Neuron (in vitro differentiated cells): Measurements from ENCODE around the gene APBB1.
"Not testable (repeated sequence)": the region's sequence is repeated elsewhere in the genome, so short reads cannot be mapped to it uniquely, and the experiment has no call there.

Experiments used
- H2AFZ ChIP-seq: one replicate; pipeline ENCODE4 v1.6.1; 2013; ENCODE audit warnings: low read depth, mild to moderate bottlenecking, inconsistent platforms, low read length, moderate library complexity
- H3K27me3 ChIP-seq: one replicate; pipeline ENCODE4 v1.6.1; 2013; ENCODE audit warnings: low read length; ENCODE audit not compliant: insufficient read depth
- H3K36me3 ChIP-seq: one replicate; pipeline ENCODE4 v1.6.1; 2013; ENCODE audit warnings: low read length; ENCODE audit not compliant: insufficient read depth
- H3K4me1 ChIP-seq: one replicate; pipeline ENCODE4 v1.6.1; 2013; ENCODE audit warnings: low read length; ENCODE audit not compliant: insufficient read depth
- H3K4me3 ChIP-seq: 2 replicates; pipeline ENCODE4 v1.5.1; 2013; ENCODE audit warnings: mild to moderate bottlenecking, low read length, moderate library complexity
- H3K9me3 ChIP-seq: one replicate; pipeline ENCODE4 v1.6.1; 2013; ENCODE audit warnings: low read length

Gene APBB1

DNA sequence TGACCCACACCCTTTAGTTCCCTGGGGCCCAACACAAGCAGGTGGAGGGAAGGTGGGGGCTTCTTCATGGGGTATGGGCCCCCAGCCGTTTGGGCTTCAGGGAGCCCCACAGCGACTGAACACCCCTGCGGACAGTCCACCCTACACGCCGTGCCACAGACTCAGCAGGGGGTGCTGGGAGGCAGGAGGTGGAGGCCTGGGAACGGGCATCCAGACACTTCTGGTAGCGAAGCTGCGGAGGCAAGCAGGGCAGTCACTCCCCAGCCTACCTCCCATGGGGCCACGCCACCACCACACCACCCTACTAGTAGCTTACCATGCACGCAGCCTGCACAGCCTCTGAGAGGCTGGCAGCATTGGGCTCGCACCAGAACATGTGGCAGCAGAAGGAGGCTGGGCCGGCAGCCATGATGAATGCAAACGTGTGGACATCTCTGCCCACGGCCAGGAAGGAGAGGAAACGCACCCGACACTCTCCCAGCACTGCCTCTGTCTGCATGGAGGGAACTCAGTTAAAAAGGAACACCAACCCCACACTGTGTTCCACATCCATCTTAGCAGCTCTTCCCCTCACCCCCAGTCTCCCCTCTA is 23.3 kb downstream of the APBB1 start:
- Histone ChIP-seq H3K4me1 (peaks cover 33% of the 10 kb centered on the region), H2AFZ (no peak overlapping the region), H3K4me3 (no peak overlapping the region), H3K36me3 (peaks cover 17% of the 10 kb centered on the region), H3K9me3 (no peaks in the 10 kb centered on the region), H3K27me3 (no peaks in the 10 kb centered on the region)

DNA sequence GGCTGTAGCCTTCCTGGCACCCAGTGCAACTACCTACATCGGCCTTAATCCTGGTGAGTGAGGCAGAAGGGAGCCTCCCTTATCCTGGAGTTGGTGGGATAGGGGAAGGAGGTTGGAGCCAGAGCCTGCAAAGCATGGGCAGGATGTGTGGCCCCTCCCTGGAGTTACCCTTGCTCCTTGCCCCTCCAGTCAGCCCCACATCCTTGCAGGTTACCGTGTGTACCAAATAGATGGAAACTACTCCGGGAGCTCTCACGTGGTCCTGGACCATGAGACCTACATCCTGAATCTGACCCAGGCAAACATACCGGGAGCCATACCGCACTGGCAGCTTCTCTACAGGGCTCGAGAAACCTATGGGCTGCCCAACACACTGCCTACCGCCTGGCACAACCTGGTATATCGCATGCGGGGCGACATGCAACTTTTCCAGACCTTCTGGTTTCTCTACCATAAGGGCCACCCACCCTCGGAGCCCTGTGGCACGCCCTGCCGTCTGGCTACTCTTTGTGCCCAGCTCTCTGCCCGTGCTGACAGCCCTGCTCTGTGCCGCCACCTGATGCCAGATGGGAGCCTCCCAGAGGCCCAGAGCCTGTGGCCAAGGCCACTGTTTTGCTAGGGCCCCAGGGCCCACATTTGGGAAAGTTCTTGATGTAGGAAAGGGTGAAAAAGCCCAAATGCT is 24.8 kb downstream of the APBB1 start:
- Histone ChIP-seq H3K4me3 (no peak overlapping the region), H2AFZ (no peak overlapping the region), H3K27me3 (no peaks in the 10 kb centered on the region), H3K4me1 (peaks cover 37% of the 10 kb centered on the region), H3K9me3 (no peaks in the 10 kb centered on the region), H3K36me3 (peaks cover 15% of the 10 kb centered on the region)

DNA sequence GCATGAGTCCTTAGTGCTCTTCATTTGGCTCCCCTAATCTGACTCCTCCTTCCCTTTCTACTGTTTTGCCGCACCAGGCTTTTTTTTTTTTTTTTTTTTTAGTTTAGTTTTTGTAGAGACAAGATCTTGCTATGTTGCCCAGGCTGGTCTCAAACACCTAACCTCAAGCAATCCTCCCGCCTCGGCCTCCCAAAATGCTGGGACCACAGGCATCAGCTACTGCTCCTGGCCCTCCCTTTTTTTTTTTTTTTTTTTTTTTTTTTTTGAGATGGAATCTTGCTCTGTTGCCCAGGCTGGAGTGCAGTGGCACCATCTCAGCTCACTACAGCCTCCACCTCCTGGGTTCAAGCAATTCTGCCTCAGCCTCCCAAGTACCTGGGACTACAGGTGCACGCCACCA is 26.6 kb downstream of the APBB1 start:
- not testable (repeated sequence) for H3K4me3 ChIP-seq, H3K9me3 ChIP-seq, H3K27me3 ChIP-seq, H2AFZ ChIP-seq
- Histone ChIP-seq H3K4me1 (peaks cover 27% of the 10 kb centered on the region), H3K36me3 (peaks cover 15% of the 10 kb centered on the region)

DNA sequence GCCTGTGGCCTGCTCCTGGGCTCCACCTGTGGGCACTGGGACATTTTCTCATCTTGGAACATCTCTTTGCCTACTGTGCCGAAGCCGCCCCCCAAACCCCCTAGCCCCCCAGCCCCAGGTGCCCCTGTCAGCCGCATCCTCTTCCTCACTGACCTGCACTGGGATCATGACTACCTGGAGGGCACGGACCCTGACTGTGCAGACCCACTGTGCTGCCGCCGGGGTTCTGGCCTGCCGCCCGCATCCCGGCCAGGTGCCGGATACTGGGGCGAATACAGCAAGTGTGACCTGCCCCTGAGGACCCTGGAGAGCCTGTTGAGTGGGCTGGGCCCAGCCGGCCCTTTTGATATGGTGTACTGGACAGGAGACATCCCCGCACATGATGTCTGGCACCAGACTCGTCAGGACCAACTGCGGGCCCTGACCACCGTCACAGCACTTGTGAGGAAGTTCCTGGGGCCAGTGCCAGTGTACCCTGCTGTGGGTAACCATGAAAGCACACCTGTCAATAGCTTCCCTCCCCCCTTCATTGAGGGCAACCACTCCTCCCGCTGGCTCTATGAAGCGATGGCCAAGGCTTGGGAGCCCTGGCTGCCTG is 27.3 kb downstream of the APBB1 start:
- no peak overlapping the region for H2AFZ ChIP-seq
- no peaks in the 10 kb centered on the region for H3K9me3 ChIP-seq
- peak overlapping the region; percentile 67 for H3K4me3 ChIP-seq
- peaks cover 15% of the 10 kb centered on the region for H3K36me3 ChIP-seq
- H3K27me3 ChIP-seq = no peaks in the 10 kb centered on the region
- peaks cover 23% of the 10 kb centered on the region for H3K4me1 ChIP-seq

DNA sequence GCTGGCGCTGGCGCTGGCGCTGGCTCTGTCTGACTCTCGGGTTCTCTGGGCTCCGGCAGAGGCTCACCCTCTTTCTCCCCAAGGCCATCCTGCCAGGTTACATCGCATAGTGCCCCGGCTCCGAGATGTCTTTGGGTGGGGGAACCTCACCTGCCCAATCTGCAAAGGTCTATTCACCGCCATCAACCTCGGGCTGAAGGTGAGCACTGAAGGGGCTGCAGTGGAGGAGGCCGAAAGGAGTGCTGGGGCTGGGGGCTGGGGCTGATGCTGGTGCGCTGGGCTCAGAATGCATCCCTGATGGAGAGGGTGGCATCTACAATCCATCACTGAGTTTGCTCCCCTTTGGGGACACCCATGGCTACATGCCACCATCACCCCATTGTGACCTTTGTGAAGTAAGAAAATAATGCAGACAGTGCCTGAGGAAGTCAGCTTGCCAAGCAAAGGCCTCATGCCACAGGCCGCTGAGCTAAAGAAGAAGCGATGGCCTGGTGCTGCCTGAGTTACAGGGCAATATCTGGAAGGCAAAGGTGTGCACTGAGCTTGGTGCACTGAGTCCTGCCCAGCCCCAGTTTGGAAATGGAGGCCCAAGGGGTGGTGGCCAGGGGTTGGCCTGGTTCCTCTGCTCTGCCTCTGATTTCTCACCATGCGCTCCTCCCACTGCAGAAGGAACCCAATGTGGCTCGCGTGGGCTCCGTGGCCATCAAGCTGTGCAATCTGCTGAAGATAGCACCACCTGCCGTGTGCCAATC is 28.0 kb downstream of the APBB1 start:
- Histone ChIP-seq H3K9me3 (no peaks in the 10 kb centered on the region), H2AFZ (peak overlapping the region; percentile 42)

DNA sequence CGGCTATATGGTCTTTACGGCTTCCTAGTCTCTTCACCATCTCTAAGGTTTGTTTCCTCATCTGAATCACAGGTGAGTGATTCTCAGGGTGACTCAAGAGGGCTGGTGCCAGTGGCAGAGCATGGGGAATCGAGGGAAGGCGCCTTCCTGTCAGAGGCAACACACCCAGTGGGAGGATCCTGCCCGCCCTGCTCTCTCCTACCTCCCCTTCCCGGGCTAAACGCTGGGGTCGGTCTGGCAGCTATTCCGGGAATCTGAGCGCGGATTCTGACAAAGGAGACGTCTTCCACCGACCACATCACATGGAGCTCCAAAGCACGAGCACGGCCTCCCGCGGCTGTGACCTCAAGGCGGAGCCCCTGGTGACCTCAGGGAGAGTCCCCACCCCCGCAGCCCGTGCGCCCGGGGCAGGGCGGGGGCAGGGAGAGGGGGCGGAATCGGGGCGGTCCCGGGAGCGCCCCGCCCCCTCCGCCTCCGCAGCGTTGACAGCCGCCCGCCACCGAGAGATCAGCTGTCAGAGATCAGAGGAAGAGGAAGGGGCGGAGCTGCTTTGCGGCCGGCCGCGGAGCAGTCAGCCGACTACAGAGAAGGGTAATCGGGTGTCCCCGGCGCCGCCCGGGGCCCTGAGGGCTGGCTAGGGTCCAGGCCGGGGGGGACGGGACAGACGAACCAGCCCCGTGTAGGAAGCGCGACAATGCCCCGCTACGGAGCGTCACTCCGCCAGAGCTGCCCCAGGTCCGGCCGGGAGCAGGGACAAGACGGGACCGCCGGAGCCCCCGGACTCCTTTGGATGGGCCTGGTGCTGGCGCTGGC is 28.8 kb downstream of the APBB1 start, which contains the start of gene SMPD1:
Gene SMPD1 (plus strand): TSS at position 570 of the 813 bp plus-strand sequence. CDS start 125 bp downstream, at position 695.
- peak within 1 kb of the TSS; percentile 67 for H3K4me3 ChIP-seq
- H3K9me3 ChIP-seq = no peaks in the 10 kb centered on the region
- peaks cover 8% of the 10 kb centered on the region for H3K36me3 ChIP-seq
- H3K4me1 ChIP-seq = peaks cover 23% of the 10 kb centered on the region
- no peaks in the 10 kb centered on the region for H3K27me3 ChIP-seq
- peak within 1 kb of the TSS; percentile 77 for H2AFZ ChIP-seq

More for the DNA sequence above, 28.0 kb downstream of the APBB1 start:
- no peaks in the 10 kb centered on the region for H3K27me3 ChIP-seq
- peaks cover 15% of the 10 kb centered on the region for H3K36me3 ChIP-seq
- peak overlapping the region; percentile 67 for H3K4me3 ChIP-seq
- peaks cover 23% of the 10 kb centered on the region for H3K4me1 ChIP-seq

DNA sequence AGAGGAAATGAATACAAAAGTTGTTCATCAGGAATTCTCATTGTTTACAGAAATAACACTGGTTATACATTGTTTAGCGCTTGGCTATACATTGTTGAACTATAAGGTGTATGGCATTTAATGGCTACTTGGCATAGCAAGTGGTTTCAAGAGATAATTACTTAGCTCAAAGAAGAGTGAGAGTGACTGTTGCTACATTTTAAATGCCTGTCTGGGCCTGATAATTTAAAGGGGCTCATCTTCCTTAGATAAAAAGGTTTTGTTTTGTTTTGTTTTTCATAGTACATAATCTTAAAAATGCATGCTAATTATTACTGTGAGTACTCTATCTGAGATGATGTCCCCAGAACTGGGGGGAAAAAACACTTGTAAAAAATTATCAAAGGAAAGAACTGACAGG is 30.1 kb downstream of the APBB1 start:
- H3K4me1 ChIP-seq = peaks cover 23% of the 10 kb centered on the region
- H3K36me3 ChIP-seq = peaks cover 2% of the 10 kb centered on the region
- H3K9me3 ChIP-seq = no peaks in the 10 kb centered on the region
- H2AFZ ChIP-seq = peak overlapping the region; percentile 77
- H3K4me3 ChIP-seq = no peak overlapping the region
- no peaks in the 10 kb centered on the region for H3K27me3 ChIP-seq

DNA sequence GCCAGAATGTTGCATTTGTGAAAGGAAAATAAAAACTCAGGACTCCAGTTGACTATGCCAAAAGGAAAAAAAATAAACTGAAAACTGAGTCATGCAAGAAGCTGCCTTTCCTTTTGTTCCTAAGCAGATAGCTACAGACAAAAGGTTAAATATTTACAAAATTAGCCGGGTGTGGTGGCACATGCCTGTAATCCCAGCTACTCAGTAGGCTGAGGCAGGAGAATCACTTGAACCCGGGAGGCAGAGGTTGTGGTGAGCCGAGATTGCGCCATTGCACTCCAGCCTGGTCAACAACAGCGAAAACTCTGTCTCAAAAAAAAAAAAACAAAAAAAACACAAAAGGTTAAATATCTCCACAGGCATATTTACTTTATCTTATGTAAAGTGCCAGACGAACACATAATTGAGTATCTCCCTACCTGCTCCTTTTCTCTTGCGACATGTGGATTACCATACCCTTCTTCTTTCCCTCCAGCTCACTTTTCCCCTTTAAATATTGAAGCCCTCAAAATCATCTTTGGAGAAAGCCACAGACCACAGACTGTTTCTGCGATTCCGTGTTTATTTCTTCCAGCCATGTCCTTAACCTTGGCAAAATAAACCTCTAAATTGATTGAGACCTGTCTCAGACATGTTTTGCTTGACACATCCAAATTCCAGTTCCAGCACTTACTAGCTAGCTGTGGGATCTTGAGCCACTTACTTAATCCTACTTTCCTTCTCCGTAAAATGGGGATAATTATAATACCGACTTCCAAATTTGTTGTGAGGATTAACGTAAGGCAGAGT is 30.9 kb downstream of the APBB1 start:
- H3K4me1 ChIP-seq = peaks cover 23% of the 10 kb centered on the region
- no peak overlapping the region for H3K4me3 ChIP-seq
- H3K9me3 ChIP-seq = no peaks in the 10 kb centered on the region
- H3K27me3 ChIP-seq = no peaks in the 10 kb centered on the region
- H3K36me3 ChIP-seq = no peaks in the 10 kb centered on the region
- H2AFZ ChIP-seq = no peak overlapping the region

DNA sequence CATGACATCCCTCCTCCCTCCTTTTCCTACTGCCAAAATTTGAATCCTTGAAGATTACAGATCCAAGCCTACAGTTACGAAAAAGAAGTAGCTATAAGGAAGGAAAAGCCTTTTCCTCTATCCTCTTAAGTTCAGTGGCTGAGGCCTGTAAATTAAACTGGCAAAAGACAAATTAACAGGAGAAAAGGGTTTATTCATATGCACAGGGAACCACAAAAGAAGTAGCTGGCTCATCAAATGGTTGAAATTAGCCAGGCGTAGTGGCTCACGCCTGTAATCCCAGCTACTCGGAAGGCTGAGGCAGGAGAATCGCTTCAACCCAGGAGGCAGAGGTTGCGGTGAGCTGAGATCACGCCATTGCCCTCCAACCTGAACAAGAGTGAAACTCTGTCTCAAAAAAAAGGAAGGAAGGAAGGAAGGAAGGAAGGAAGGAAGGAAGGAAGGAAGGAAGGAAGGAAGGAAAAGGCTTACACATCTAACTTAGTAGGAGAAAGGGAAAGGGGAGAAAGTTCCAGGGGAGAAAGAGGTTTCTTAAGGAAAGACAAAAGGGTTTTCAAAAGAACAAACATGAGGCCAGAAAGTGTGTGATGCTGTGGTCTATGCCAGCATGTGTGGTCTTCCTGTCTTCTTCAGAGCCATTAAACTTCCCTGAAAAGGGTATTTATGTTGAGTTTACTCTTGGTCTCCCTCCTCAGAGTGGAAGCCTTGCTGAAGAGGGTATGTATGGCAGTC is 33.7 kb downstream of the APBB1 start:
- Histone ChIP-seq H3K27me3 (no peaks in the 10 kb centered on the region), H3K9me3 (no peaks in the 10 kb centered on the region), H3K36me3 (no peaks in the 10 kb centered on the region), H3K4me1 (peaks cover 17% of the 10 kb centered on the region), H2AFZ (no peak overlapping the region), H3K4me3 (no peak overlapping the region)

DNA sequence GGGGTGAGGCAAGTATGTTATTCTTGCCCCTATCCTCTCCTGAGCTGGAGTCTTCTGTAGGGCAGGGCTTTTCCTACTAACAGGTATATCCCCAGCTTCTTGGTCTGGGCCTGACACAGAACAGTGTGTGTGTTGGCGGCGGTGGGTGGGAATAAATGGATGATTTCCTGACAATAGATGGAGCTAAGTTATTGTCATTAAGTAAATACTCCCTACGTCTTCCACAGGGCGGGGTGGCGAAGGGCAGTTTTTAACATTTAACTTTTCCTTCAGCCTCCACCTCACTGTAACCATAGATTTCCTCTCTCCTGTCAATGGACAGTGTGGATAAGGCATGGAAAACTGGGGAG is 40.3 kb downstream of the APBB1 start:
- Histone ChIP-seq H3K4me3 (no peak overlapping the region), H3K27me3 (no peaks in the 10 kb centered on the region), H3K36me3 (no peaks in the 10 kb centered on the region), H3K4me1 (peaks cover 5% of the 10 kb centered on the region), H2AFZ (no peak overlapping the region), H3K9me3 (no peaks in the 10 kb centered on the region)

DNA sequence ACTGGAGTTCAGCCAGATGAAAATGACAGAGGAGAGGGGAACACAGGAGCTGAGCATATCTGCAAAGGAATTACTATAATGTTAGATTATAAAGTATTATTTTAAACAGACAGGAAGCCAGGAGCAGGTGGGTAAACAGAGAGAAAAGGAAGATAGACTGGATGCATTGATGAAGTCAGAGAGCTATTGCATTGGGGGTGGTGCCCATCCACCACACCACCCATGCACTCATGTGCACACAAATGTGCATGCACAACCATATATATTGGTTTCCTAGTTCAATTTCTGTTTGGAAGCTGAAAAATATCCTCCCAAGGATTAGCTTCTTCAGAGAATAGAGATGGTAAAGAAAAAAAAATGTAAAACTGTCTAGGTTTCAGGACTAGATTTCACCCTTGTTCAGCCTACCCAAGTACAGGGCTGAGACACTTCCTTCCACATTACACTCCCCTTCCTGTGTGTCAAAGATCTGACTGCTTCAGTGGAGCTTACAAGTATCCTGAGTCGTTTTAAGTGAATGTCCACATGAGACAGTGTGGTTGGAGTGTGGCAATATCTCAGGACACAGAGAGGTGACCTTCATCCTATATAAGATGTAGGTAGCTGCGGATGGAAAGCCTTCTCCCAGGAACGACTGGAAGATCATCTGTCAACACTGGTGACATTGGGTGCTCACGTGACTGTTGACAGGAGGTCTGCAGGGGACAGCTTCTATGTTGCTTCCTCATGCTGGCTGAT is 40.8 kb downstream of the APBB1 start:
- no peaks in the 10 kb centered on the region for H3K36me3 ChIP-seq

More for the DNA sequence above, 40.8 kb downstream of the APBB1 start:
- Histone ChIP-seq H2AFZ (no peak overlapping the region), H3K4me3 (no peak overlapping the region), H3K9me3 (no peaks in the 10 kb centered on the region), H3K4me1 (peaks cover 5% of the 10 kb centered on the region), H3K27me3 (no peaks in the 10 kb centered on the region)
